Lower leg skin (tissue), 4 donors: ENCODE measurements around the gene CREB5. TPM values are rescaled to one million over a fixed set of nuclear protein-coding genes. Genes with fewer than 3 reads are reported as not detected.

Experiments used
- DNase-seq, 2 donors: peaks; one replicate each; pipeline ENCODE4 v3.0.0-alpha.2; 2019; ENCODE audit warnings: low spot score in 2 of 2
- H3K4me3 ChIP-seq: fragments of 200-600 bp; sonication (generic); 2 replicates; pipeline ENCODE4 v1.5.1; 2017; ENCODE audit warnings: mild to moderate bottlenecking, low read depth; ENCODE audit not compliant: poor library complexity, severe bottlenecking
- CTCF ChIP-seq, 3 donors: fragments of 450-650 bp; IDR thresholded peaks; one replicate each; pipeline ENCODE4 v1.5.1; 2016; ENCODE audit warnings: antibody characterized with exemption in 3 of 3, mild to moderate bottlenecking in 3 of 3, moderate library complexity in 2 of 3
- POLR2A ChIP-seq, 2 donors: fragments of 450-650 bp; IDR thresholded peaks; one replicate each; pipeline ENCODE4 v1.6.1; 2016 to 2017; ENCODE audit warnings: antibody characterized with exemption in 2 of 2, mild to moderate bottlenecking in 1 of 2, moderate library complexity in 1 of 2
- whole genome bisulfite sequencing, 2 donors: methylation state at CpG; one replicate each; pipeline ENCODE4 v1.1.5; 2018; 5-methylcytosine and 5-hydroxymethylcytosine counted together
- intact Hi-C: fragments of 100-400 bp; cut with DNase I; formaldehyde crosslinking; loops from one replicate; pipeline ENCODE4 v1.15.0; 2023; ENCODE audit warnings: low total_unique reads
- total RNA-seq, 4 donors: library from RNA; depleted of rRNA; stranded (reverse); fragments of >200 nt; gene quantifications; one replicate each; pipeline ENCODE4 v1.1.0, GENCODE V29; 2016

Gene CREB5
- total RNA-seq, 4 donors from 2014 or later = 2.5 to 15.0 (median 5.4) TPM

- no peak overlapping the region for H3K4me3 ChIP-seq
- intact Hi-C loops = no loop called here
- WGBS, 2 donors = 84 to 86% methylated on average over 1 of the region's 1 CpG
- DNase-seq = no peak
- TF ChIP-seq CTCF (IDR thresholded peaks at IDR 0.05) = no peak
- no peak for TF ChIP-seq POLR2A (IDR thresholded peaks at IDR 0.05)
These were observed 36.6 kb upstream of the CREB5 start for GRCh38 chr7:28375729-28376128.

DNA sequence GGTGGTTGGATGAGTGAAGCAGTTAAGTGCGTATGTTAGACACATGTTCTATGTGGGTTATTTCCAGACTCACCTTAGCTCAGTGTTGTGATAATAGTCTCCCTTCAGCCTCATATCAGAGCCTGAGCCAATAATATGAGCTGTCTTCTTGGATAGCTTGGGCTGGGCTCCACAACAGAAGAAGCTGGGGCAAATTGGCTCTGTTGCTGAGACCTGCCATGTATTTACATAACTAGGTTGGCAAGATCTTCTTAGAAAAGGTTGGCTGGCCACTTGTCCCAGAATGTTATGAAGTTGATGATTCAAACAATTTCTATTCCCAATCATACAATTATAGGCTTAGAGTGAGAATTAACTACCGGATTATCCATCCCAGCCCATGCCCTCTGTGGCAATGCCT lies 35.7 kb upstream of the CREB5 start:
- intact Hi-C loops = no loop called here
- WGBS, 2 donors = 61 to 64% methylated on average over 2 of the region's 2 CpGs
- H3K4me3 ChIP-seq = no peak overlapping the region
- TF ChIP-seq POLR2A (IDR thresholded peaks at IDR 0.05) = no peak
- no peak for TF ChIP-seq CTCF (IDR thresholded peaks at IDR 0.05)
- no peak for DNase-seq

GRCh38 chr7:28378574-28379149 lies 33.7 kb upstream of the CREB5 start:
- no peak for DNase-seq
- intact Hi-C loops = no loop called here
- H3K4me3 ChIP-seq = no peak overlapping the region
- 71 to 73% methylated on average over 3 of the region's 3 CpGs for WGBS, 2 donors
- no peak for TF ChIP-seq POLR2A (IDR thresholded peaks at IDR 0.05)
- TF ChIP-seq CTCF (IDR thresholded peaks at IDR 0.05) = no peak

DNA sequence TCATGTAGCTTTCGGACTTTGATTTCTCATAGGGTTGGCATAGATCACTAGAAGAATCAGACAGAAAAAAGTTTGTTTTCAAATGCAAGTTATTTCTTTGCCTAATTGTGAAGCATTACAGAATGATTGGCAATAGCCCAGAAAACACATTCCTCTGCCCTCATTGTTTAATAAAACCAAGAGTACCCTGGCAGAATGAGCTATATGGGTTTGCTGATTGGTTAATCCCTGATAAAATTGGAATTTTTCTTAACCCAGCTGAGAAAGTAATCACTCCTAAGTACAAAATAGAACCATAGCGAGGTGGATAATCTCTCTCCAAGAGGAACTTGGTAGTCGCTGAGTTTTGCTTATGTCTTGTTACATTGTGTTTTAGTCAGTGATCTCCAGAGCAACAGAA lies 30.9 kb upstream of the CREB5 start:
- DNase-seq = no peak
- intact Hi-C loops = loop anchor here (10.0 kb wide), 1 partner anchor 473 kb away; no protein-coding TSS in a partner anchor
- WGBS, 2 donors = 66 to 76% methylated on average over 3 of the region's 3 CpGs
- no peak overlapping the region for H3K4me3 ChIP-seq
- TF ChIP-seq CTCF (IDR thresholded peaks at IDR 0.05) = no peak
- TF ChIP-seq POLR2A (IDR thresholded peaks at IDR 0.05) = no peak

DNA sequence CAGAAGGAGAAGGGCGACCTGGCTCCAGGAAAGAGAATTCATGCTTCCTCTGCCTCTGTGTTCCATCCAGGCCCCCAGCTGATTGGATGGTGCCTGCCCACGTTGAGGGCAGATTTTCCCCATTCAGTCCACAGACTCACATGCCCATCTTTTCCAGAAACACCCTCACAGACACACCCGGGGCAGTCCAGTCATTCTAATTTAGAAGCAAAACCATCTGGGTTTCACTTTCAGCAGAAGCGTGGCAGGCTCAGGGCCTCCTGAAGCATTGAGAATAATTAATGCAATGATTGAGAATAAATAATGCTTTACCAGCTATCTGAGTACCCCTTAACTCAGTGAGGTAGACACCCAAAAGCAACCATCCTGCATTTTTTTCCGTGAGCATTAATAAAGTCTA lies 30.2 kb upstream of the CREB5 start:
- no peak overlapping the region for H3K4me3 ChIP-seq
- intact Hi-C loops = loop anchor here (10.0 kb wide), 1 partner anchor 473 kb away; no protein-coding TSS in a partner anchor
- WGBS, 2 donors = 81 to 85% methylated on average over 5 of the region's 5 CpGs
- TF ChIP-seq CTCF (IDR thresholded peaks at IDR 0.05) = no peak
- no peak for DNase-seq

DNA sequence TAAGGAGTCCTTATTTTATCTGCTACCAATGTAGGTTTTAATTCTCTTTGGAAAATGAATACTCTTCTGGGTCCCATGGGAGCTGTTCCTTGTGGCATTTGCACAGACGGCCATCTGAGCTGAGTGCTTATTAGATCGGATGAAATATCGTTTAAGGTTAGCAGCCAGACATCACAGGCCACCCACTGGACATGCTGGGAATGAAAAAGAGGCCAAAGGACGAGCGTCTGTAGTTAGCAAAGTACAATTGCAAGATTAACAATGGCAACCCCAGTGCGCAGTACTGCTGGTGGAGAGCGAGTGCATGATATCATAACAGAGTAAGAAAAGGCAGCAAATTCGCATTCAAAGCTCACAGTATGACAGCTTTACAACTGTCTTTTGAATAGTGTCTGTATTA lies 28.3 kb upstream of the CREB5 start:
- intact Hi-C loops = loop anchor here (10.0 kb wide), 1 partner anchor 471 kb away; no protein-coding TSS in a partner anchor
- no peak overlapping the region for H3K4me3 ChIP-seq
- no peak for TF ChIP-seq POLR2A (IDR thresholded peaks at IDR 0.05)
- no peak for TF ChIP-seq CTCF (IDR thresholded peaks at IDR 0.05)
- DNase-seq = no peak
- WGBS, 2 donors = 81 to 83% methylated on average over 8 of the region's 8 CpGs
